Suppressor macrophage (primary cell): Measurements from ENCODE around the gene GTSF1L.
"Not testable (repeated sequence)": the region's sequence is repeated elsewhere in the genome, so short reads cannot be mapped to it uniquely, and the experiment has no call there.

Experiments
- DNase-seq, 4 experiments: peaks; one replicate each; pipeline ENCODE4 v3.0.0-alpha.2; 2020 to 2022
- total RNA-seq, 17 experiments: gene quantifications; one replicate each; lab custom pipeline; 2026; ENCODE audit warnings: mixed read lengths in 6 of 17, inconsistent platforms in 3 of 17; lab: John Stamatoyannopoulos, UW

Gene GTSF1L
- 0 to 0.55 (median 0) reads per million in 17 experiments for total RNA-seq

- no peak for DNase-seq
Measured at GRCh38 chr20:43726811-43727338, at the start of gene GTSF1L. Gene GTSF1L (minus strand): TSS chr20:43727002. CDS start chr20:43726694, 308 bp downstream.

GRCh38 chr20:43774754-43775153 lies 48.0 kb upstream of the GTSF1L start:
- no peak for DNase-seq

- DNase-seq = no peak
Measured at GRCh38 chr20:43771503-43772190, 44.8 kb upstream of the GTSF1L start.

GRCh38 chr20:43770342-43770741 lies 43.5 kb upstream of the GTSF1L start:
- no peak for DNase-seq

GRCh38 chr20:43767686-43768474 lies 41.1 kb upstream of the GTSF1L start:
- no peak for DNase-seq

GRCh38 chr20:43766917-43767316 lies 40.1 kb upstream of the GTSF1L start:
- no peak for DNase-seq

- DNase-seq = no peak
Measured at GRCh38 chr20:43766385-43766784, 39.6 kb upstream of the GTSF1L start.

- no peak for DNase-seq
Measured at GRCh38 chr20:43765916-43766315, 39.1 kb upstream of the GTSF1L start.

GRCh38 chr20:43762911-43763310 lies 36.1 kb upstream of the GTSF1L start:
- DNase-seq = no peak

- no peak for DNase-seq
Measured at GRCh38 chr20:43761386-43762340, 34.9 kb upstream of the GTSF1L start.

GRCh38 chr20:43757888-43758287 lies 31.1 kb upstream of the GTSF1L start:
- DNase-seq = not testable (repeated sequence)

GRCh38 chr20:43755851-43756250 lies 29.0 kb upstream of the GTSF1L start:
- DNase-seq = no peak

GRCh38 chr20:43755390-43755789 lies 28.6 kb upstream of the GTSF1L start:
- no peak for DNase-seq

GRCh38 chr20:43752561-43753301 lies 25.9 kb upstream of the GTSF1L start:
- peak; percentile 78 to 87 (median 83) for DNase-seq

- DNase-seq = no peak
Measured at GRCh38 chr20:43752051-43752360, 25.2 kb upstream of the GTSF1L start.

GRCh38 chr20:43751167-43752050 lies 24.6 kb upstream of the GTSF1L start:
- DNase-seq = peak in 2 of 4 experiments; percentile 26 to 28

- DNase-seq = no peak
Measured at GRCh38 chr20:43750774-43751166, 24.0 kb upstream of the GTSF1L start.

- peak; percentile 73 to 91 (median 88) for DNase-seq
Measured at GRCh38 chr20:43749734-43750294, 23.0 kb upstream of the GTSF1L start.

- peak; percentile 28 to 64 (median 60) for DNase-seq
Measured at GRCh38 chr20:43748274-43748673, 21.5 kb upstream of the GTSF1L start.

- DNase-seq = no peak
Measured at GRCh38 chr20:43746344-43747137, 19.7 kb upstream of the GTSF1L start.
